Neural cell (in vitro differentiated cells): ENCODE data around the gene MIOS. TPM values are rescaled to one million over a fixed set of nuclear protein-coding genes. Genes with fewer than 3 reads are reported as not detected.
"Not testable (repeated sequence)": the region's sequence is repeated elsewhere in the genome, so short reads cannot be mapped to it uniquely, and the experiment has no call there.

Experiments used
- H2AFZ ChIP-seq: fragments of 200-600, 300-800 bp; sonication (generic), shearing (Covaris generic); 2 replicates; pipeline ENCODE4 v1.6.0; 2014; ENCODE audit warnings: low read depth, mild to moderate bottlenecking, antibody characterized with exemption, low read length, moderate library complexity
- H3F3A ChIP-seq: fragments of 200-600 bp; shearing (Covaris generic); 2 replicates; pipeline ENCODE4 v1.6.1; 2016; ENCODE audit warnings: mild to moderate bottlenecking, moderate library complexity, mixed read lengths, antibody characterized with exemption, low read length; ENCODE audit not compliant: insufficient read depth, poor library complexity, severe bottlenecking
- H3K27ac ChIP-seq: fragments of 200-600, 300-800 bp; sonication (generic), shearing (Covaris generic); 2 replicates; pipeline ENCODE4 v1.5.1; 2014; ENCODE audit warnings: mild to moderate bottlenecking, low read length, moderate library complexity
- H3K27me3 ChIP-seq: fragments of 300-800, 200-600 bp; sonication (generic), shearing (Covaris generic); 2 replicates; pipeline ENCODE4 v1.6.0; 2014; ENCODE audit warnings: mild to moderate bottlenecking, low read depth, low read length, moderate library complexity; ENCODE audit not compliant: insufficient read depth
- H3K36me3 ChIP-seq: fragments of 300-800, 200-600 bp; sonication (generic), shearing (Covaris generic); 2 replicates; pipeline ENCODE4 v1.5.1; 2014; ENCODE audit warnings: mild to moderate bottlenecking, antibody characterized with exemption, low read length, moderate library complexity; ENCODE audit not compliant: insufficient read depth
- H3K4me2 ChIP-seq: fragments of 300-800, 200-600 bp; sonication (generic), shearing (Covaris generic); 2 replicates; pipeline ENCODE4 v1.6.0; 2014; ENCODE audit warnings: mild to moderate bottlenecking, low read length
- H3K4me3 ChIP-seq: fragments of 300-800, 200-600 bp; sonication (generic), shearing (Covaris generic); 2 replicates; pipeline ENCODE4 v1.5.1; 2014; ENCODE audit warnings: mild to moderate bottlenecking, low read length, moderate library complexity
- H3K79me2 ChIP-seq: fragments of 200-600 bp; shearing (Covaris generic); replicated peaks from 2 replicates; pipeline ENCODE4 v1.6.0; 2014; ENCODE audit warnings: mild to moderate bottlenecking, low read length, moderate library complexity; ENCODE audit not compliant: insufficient read depth
- H3K9ac ChIP-seq: fragments of 300-800, 200-600 bp; sonication (generic), shearing (Covaris generic); 2 replicates; pipeline ENCODE4 v1.6.1; 2016; ENCODE audit warnings: mild to moderate bottlenecking, low read length, mixed read lengths
- H3K9me2 ChIP-seq: fragments of 200-600 bp; shearing (Covaris generic); 2 replicates; pipeline ENCODE4 v1.6.1; 2016; ENCODE audit warnings: mild to moderate bottlenecking, low read length, mixed read lengths; ENCODE audit not compliant: insufficient read depth
- H3K9me3 ChIP-seq: fragments of 200-600, 300-800 bp; sonication (generic), shearing (Covaris generic); 2 replicates; pipeline ENCODE4 v1.6.1; 2016; ENCODE audit warnings: mild to moderate bottlenecking, mixed run types, low read length, moderate library complexity, mixed read lengths
- H4K20me1 ChIP-seq: fragments of 200-600 bp; shearing (Covaris generic); 2 replicates; pipeline ENCODE4 v1.6.1; 2016; ENCODE audit warnings: mild to moderate bottlenecking, mixed run types; ENCODE audit not compliant: insufficient read depth
- EP300 ChIP-seq: fragments of 450-650 bp; conservative IDR thresholded peaks from 2 replicates; pipeline ENCODE4 v1.6.1; 2014; ENCODE audit warnings: antibody characterized with exemption, mild to moderate bottlenecking, moderate library complexity; ENCODE audit not compliant: poor library complexity, severe bottlenecking
- EZH2 ChIP-seq: fragments of 200-600, 300-800 bp; shearing (Covaris generic), sonication (generic); IDR thresholded peaks from 2 replicates; pipeline ENCODE4 v1.6.1; 2014; ENCODE audit warnings: antibody characterized with exemption, low read length, borderline replicate concordance, mild to moderate bottlenecking; ENCODE audit not compliant: insufficient read depth, poor library complexity, severe bottlenecking
- MXI1 ChIP-seq: fragments of 450-650 bp; conservative IDR thresholded peaks from 2 replicates; pipeline ENCODE4 v1.6.1; 2014; ENCODE audit warnings: antibody characterized with exemption, mild to moderate bottlenecking; ENCODE audit not compliant: poor library complexity, severe bottlenecking
- POLR2AphosphoS5 ChIP-seq: IDR thresholded peaks from 2 replicates; pipeline ENCODE4 v1.6.1; 2012
- RAD21 ChIP-seq: fragments of 450-650 bp; conservative IDR thresholded peaks from 2 replicates; pipeline ENCODE4 v1.6.1; 2014; ENCODE audit warnings: antibody characterized with exemption, mild to moderate bottlenecking, moderate library complexity
- REST ChIP-seq: IDR thresholded peaks from 2 replicates; pipeline ENCODE4 v1.6.1; 2012; ENCODE audit warnings: borderline replicate concordance
- SMC3 ChIP-seq: fragments of 450-650 bp; conservative IDR thresholded peaks from 2 replicates; pipeline ENCODE4 v1.6.1; 2014; ENCODE audit warnings: antibody characterized with exemption, mild to moderate bottlenecking, moderate library complexity; ENCODE audit not compliant: poor library complexity
- TAF1 ChIP-seq: IDR thresholded peaks from 2 replicates; pipeline ENCODE4 v1.6.1; 2012; ENCODE audit warnings: low read depth
- polyA plus RNA-seq: library from polyadenylated mRNA; depleted of rRNA; stranded (reverse); fragments of >200 nt; gene quantifications from 2 replicates; pipeline ENCODE4 v1.2.3, GENCODE V29; 2014
- TF ChIP-seq, protein P1 (sequence below): fragments of 450-650 bp; IDR thresholded peaks from 2 replicates; pipeline ENCODE4 v1.5.1; 2014; ENCODE audit warnings: antibody characterized with exemption, mild to moderate bottlenecking, moderate library complexity; ENCODE audit not compliant: poor library complexity, severe bottlenecking

MIOS gene
- polyA plus RNA-seq, 1 donor from 2014 or later = 52.2 TPM

DNA sequence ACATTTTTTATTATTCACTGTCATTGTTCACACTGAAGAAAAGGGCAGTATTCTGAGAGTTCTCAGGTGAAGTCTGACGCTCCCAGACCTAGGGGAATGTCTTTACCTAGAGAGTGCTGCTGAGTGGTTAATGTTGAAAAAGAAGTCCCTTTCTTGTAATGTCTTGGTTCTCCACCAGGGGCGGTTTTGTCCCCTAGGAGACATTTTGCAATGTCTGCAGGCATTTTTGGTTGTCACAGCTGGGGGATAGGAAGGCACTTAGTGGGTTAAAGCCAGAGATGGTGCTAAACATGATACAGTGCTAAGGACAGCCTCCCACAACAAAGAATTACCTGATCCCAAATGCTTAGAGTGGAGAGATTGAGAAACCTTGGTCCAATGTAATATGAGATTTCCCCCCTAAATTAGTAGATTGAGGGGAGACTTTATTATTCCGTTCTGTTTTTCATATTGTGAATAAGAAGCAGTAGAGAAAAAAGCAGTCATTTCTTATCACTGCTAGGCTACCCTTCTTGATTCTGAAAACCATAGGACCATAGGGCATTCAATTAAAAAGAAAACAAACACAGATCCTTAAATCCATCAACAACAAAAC is 87.0 kb downstream of the MIOS start:
- Histone ChIP-seq H2AFZ (no peak overlapping the region), H3K27me3 (no peaks in the 10 kb centered on the region), H3K9me3 (no peaks in the 10 kb centered on the region), H4K20me1 (no peaks in the 10 kb centered on the region), H3K79me2 (peaks cover 3% of the 10 kb centered on the region), H3K4me2 (no peak overlapping the region), H3K9ac (no peak overlapping the region), H3K27ac (no peak overlapping the region), H3K9me2 (no peaks in the 10 kb centered on the region), H3K36me3 (no peaks in the 10 kb centered on the region), H3F3A (no peaks in the 10 kb centered on the region), H3K4me3 (no peak overlapping the region)
- TF ChIP-seq EZH2 = no peak
- no peak for TF ChIP-seq EP300
- TF ChIP-seq, protein P1, sequence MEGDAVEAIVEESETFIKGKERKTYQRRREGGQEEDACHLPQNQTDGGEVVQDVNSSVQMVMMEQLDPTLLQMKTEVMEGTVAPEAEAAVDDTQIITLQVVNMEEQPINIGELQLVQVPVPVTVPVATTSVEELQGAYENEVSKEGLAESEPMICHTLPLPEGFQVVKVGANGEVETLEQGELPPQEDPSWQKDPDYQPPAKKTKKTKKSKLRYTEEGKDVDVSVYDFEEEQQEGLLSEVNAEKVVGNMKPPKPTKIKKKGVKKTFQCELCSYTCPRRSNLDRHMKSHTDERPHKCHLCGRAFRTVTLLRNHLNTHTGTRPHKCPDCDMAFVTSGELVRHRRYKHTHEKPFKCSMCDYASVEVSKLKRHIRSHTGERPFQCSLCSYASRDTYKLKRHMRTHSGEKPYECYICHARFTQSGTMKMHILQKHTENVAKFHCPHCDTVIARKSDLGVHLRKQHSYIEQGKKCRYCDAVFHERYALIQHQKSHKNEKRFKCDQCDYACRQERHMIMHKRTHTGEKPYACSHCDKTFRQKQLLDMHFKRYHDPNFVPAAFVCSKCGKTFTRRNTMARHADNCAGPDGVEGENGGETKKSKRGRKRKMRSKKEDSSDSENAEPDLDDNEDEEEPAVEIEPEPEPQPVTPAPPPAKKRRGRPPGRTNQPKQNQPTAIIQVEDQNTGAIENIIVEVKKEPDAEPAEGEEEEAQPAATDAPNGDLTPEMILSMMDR = peak; percentile 61
- TF ChIP-seq RAD21 = peak; percentile 16
- TF ChIP-seq MXI1 = no peak
- no peak for TF ChIP-seq TAF1
- no peak for TF ChIP-seq SMC3
- TF ChIP-seq REST = no peak
- TF ChIP-seq POLR2AphosphoS5 = no peak

DNA sequence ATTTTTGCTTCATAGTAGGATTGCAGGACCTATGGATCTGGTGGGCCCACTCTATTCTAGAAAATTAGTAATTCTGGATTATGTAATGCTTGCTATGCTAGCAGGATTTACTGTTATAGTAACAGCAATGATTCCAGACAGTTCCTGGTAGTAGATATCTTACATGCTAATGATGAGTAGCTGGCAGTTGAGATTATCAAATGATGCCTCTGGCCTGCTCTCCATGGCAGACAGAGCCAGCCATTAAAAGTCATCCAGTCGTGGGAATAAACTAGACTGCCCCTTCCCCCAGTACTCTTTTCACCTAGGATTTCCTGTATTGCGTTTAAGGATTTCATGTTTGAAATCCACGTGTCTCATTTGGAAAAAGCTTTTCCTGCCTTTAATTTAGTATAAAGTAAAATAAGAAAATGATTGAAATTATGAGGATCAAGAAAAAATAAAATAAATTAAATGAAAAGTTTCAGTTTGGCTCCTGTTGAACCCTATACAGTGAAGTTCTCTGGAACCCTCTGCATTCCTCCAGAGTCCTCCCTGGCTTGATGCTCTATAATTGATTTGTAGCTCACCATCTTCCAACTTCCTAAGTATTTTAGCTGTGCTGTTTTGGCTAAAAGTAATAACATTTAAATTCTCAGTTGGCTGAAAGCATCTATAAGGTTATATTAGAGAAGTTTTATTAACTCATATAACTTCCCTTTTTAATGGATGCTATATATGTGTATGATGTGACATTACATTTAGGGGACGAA is 88.5 kb downstream of the MIOS start:
- Histone ChIP-seq H3K4me2 (no peak overlapping the region), H3K4me3 (no peak overlapping the region), H3K27ac (no peak overlapping the region), H3K9ac (no peak overlapping the region), H3K9me3 (no peaks in the 10 kb centered on the region), H4K20me1 (no peaks in the 10 kb centered on the region), H2AFZ (no peak overlapping the region), H3K9me2 (no peaks in the 10 kb centered on the region), H3K36me3 (no peaks in the 10 kb centered on the region), H3K27me3 (no peaks in the 10 kb centered on the region), H3K79me2 (peaks cover 3% of the 10 kb centered on the region), H3F3A (no peaks in the 10 kb centered on the region)
- no peak for TF ChIP-seq POLR2AphosphoS5
- TF ChIP-seq EZH2 = no peak
- no peak for TF ChIP-seq EP300
- TF ChIP-seq REST = no peak
- no peak for TF ChIP-seq MXI1
- no peak for TF ChIP-seq RAD21
- TF ChIP-seq, protein P1 = no peak
- TF ChIP-seq TAF1 = no peak
- no peak for TF ChIP-seq SMC3

DNA sequence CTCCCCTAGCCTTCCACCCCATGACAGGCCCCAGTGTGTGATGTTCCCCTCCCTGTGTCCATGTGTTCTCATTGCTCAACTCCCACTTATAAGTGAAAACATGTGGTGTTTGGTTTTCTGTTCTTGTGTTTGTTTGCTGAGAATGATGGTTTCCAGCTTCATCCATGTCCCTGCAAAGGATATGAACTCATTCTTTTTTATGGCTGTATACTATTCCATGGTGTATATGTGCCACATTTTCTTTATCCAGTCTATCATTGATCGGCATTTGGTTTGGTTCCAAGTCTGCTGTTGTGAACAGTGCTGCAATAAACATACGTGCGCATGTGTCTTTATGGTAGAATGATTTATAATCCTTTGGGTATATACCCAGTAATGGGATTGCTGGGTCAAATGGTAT is 89.8 kb downstream of the MIOS start:
- H3K9me3 ChIP-seq, H2AFZ ChIP-seq, H3K79me2 ChIP-seq, H4K20me1 ChIP-seq, H3K4me2 ChIP-seq, H3K9ac ChIP-seq, H3K9me2 ChIP-seq, H3K27me3 ChIP-seq, H3K4me3 ChIP-seq, H3F3A ChIP-seq, H3K36me3 ChIP-seq, H3K27ac ChIP-seq: not testable (repeated sequence)
